Gastroesophageal sphincter (tissue), 3 donors: ENCODE data around the gene INO80B.

Experiments
- CTCF ChIP-seq, 4 experiments: fragments of 200-600 bp in 2 of 4; fragments of 450-650 bp in 2 of 4; sonication (generic) in 1 of 4; IDR thresholded peaks; one replicate each; pipeline ENCODE4 v1.5.1; 2017 to 2019; ENCODE audit warnings: antibody characterized with exemption in 4 of 4, mild to moderate bottlenecking in 2 of 4, moderate library complexity in 2 of 4
- EP300 ChIP-seq: sonication (generic); formaldehyde crosslinking; IDR thresholded peaks from one replicate; pipeline ENCODE4 v1.6.1; 2017; ENCODE audit warnings: antibody characterized with exemption, mild to moderate bottlenecking
- POLR2A ChIP-seq, 2 donors: fragments of 450-650 bp; IDR thresholded peaks; one replicate each; pipeline ENCODE4 v1.6.1; 2017; ENCODE audit warnings: antibody characterized with exemption in 2 of 2, mild to moderate bottlenecking in 2 of 2, moderate library complexity in 1 of 2

DNA sequence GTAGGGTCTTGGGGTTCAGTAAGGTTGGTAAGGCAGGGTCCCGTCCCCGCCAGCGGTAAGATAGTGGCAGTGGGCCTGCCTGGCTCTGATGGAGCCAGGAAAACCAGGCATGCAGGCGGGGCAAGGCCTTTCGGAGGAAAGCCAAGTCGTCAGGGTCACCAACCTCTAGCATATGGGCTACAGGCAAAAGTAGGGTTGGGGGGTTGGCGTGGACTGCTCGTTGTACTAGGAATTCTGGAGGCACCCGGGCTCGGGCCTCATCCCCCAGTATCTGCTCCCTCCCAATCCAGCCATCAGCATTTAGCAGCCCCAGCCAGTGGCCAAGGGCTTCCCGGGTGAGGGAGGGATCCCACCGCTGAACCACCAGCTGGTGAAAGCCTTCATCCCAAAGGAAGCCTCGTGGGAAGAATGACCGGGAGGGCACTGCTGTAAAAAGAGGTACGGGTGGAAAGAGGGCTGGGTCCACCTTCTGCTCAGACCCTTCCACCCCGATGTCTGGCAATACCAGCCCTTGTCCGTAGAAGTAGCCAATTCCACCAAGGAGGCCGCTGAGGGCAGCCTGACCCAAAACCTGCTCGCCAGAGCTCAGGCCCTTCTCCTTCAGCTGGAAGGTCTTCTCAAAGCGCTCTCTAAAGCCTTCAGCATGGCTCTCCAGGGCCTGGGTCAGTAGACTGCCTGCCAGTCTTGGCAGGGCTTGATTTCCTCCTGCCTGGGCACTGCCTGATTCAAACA lies 7.3 kb downstream of the INO80B start:
- TF ChIP-seq CTCF (IDR thresholded peaks at IDR 0.05) (no peak), POLR2A (IDR thresholded peaks at IDR 0.05) (no peak), EP300 (no peak)
